ENCODE data around the gene SNAPC3.

SNAPC3 gene

GRCh38 chr9:15498246-15498995 lies 75.7 kb downstream of the SNAPC3 start:
- H3K4me3 ChIP-seq (ENCODE audit: low read length), result no peak overlapping the region
- TF ChIP-seq ZNF274 (IDR thresholded peaks at IDR 0.05; ENCODE audit: low read depth, low read length), result no peak

GRCh38 chr9:15499139-15499538 lies 76.5 kb downstream of the SNAPC3 start:
- no peak for TF ChIP-seq ZNF274 (IDR thresholded peaks at IDR 0.05; ENCODE audit: low read depth, low read length)
- H3K4me3 ChIP-seq (ENCODE audit: low read length), result no peak overlapping the region

GRCh38 chr9:15501179-15501578 lies 78.5 kb downstream of the SNAPC3 start:
- TF ChIP-seq ZNF274 (IDR thresholded peaks at IDR 0.05; ENCODE audit: low read depth, low read length), result no peak
- no peak overlapping the region for H3K4me3 ChIP-seq (ENCODE audit: low read length)

GRCh38 chr9:15501803-15502202 lies 79.1 kb downstream of the SNAPC3 start:
- H3K4me3 ChIP-seq (ENCODE audit: low read length), result no peak overlapping the region
- TF ChIP-seq ZNF274 (IDR thresholded peaks at IDR 0.05; ENCODE audit: low read depth, low read length), result no peak

- H3K4me3 ChIP-seq (ENCODE audit: low read length), result no peak overlapping the region
- no peak for TF ChIP-seq ZNF274 (IDR thresholded peaks at IDR 0.05; ENCODE audit: low read depth, low read length)
These were observed 83.2 kb downstream of the SNAPC3 start for GRCh38 chr9:15505921-15506320.

GRCh38 chr9:15509931-15510788 lies 87.5 kb downstream of the SNAPC3 start:
- peak overlapping the region; percentile 100 for H3K4me3 ChIP-seq (ENCODE audit: low read length)
- no peak for TF ChIP-seq ZNF274 (IDR thresholded peaks at IDR 0.05; ENCODE audit: low read depth, low read length)

GRCh38 chr9:15510789-15511575 lies 88.3 kb downstream of the SNAPC3 start, which contains the start of gene PSIP1:
Gene PSIP1, minus strand, starts transcription at chr9:15510970. Its CDS starts 782 bp downstream, at chr9:15510188.
- TF ChIP-seq ZNF274 (IDR thresholded peaks at IDR 0.05; ENCODE audit: low read depth, low read length), result no peak

More at GRCh38 chr9:15510789-15511575, 88.3 kb downstream of the SNAPC3 start, which contains the start of gene PSIP1:
- peak within 1 kb of the TSS; percentile 100 for H3K4me3 ChIP-seq (ENCODE audit: low read length)

Measured in GM08714 (cell line).